ENCODE data around the gene OSER1. TPM values are rescaled to one million over a fixed set of nuclear protein-coding genes. Genes with fewer than 3 reads are reported as not detected.

The OSER1 gene
- total RNA-seq, 1 donor from 2014 or later = 18.1 TPM

DNA sequence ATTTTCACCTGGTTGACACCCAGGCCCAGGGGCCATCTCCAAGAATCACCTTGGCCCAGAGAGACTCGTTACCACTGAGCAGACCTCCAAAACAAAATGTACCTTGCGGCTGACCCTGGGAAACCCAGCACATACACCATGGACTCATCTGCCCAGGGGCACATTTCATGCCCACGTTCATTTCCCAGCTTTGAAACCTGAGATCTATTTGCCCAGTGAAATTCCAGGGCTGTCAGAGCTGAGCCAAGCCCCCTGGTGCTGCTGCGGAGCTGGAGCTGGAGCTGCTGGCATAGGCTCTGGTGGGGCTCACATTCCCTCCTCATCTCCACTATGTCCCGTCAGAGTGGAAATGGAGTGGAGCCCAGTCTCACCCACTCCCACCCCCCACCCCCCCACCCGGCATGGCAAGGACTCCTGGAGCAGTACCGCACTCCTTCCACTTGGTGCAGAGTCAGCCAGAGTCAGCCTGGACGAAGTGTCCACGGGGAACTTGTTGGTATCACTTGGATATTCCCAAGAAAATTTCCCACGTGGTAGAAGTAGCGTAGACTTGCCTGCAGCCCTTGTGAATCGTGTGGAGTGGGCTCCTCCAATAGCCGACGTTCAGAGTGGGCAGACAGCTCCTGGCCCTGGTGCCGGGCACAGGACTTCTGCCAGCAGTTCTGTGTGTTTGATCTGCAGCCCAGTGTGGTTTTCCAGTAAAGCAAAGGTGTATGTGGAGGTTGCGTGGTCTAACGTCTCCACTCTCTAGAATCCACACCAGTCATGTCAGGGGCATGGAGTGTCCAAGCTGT is 18.1 kb upstream of the OSER1 start:
- intact Hi-C loops (cut with micrococcal nuclease) = no loop called here

DNA sequence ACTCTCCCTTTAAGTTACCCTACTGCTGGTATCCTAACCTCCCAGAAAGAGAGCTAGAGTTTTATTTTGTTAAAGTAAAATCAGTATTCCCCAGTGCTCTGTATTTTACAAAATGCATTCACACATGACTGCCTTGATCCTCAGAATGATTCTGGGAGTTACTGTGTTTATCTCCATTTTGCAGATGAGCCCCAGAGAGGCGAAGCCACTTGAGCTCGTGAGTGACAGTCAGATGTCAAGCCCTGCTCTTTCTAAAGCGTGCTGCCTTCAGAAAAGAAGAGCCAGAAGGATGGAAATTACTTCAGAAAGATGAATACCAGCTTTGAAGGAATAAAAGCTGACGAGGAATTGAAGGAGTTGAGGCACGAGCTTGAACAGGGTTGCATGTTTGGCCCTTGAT is 14.1 kb upstream of the OSER1 start:
- intact Hi-C loops (cut with micrococcal nuclease) = no loop called here

DNA sequence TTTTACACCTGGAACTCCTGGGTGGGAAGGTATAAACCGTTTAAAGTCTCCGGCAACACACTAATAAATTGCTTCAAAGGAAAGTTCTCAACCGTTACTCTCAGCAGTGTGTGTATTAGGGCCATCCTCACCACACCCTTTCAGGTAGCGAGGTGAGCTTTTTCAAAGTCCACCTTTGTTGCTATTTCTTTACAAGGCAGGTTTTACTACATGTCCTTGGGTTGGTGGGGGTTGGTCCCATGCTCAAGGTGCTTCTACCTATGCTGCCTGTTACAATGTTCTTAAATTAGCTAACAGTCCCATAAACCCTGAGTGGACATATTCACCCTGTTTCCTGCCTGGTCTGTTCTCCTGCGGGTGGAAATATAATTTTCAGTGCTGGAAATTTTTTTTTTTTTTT is 13.2 kb upstream of the OSER1 start:
- intact Hi-C loops (cut with micrococcal nuclease) = no loop called here

DNA sequence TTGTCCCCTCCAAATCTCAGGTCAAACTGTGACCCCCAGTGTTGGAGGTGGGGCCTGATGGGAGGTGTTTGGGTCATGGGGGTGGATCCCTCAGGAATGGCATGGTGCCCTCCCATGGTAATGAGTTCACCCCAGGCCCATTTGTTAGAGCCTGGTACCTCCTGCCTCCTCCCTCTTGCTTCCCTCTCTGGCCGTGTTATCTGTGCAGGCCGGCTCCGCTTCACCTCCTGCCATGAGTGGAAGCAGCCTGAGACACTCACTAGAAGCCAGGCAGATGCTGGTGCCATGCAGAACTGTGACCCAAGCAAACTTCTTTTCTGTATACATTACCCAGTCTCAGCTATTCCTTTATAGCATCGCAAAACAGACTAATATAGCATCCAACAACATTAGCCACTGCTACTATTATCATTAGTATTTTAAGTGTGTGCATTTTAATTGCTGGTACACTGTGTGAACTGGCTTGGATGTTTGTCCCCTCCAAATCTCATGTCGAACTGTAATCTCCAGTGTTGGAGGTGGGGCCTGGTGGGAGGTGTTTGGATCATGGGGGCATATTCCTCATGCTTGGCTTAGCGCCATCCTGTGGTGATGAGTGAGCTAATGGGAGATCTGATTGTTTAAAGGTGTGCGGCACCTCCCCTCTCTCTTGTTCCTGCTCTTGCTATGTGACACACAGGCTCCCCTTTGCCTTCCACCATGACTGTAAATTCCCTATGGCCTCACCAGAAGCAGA is 12.2 kb upstream of the OSER1 start:
- intact Hi-C loops (cut with micrococcal nuclease) = no loop called here

DNA sequence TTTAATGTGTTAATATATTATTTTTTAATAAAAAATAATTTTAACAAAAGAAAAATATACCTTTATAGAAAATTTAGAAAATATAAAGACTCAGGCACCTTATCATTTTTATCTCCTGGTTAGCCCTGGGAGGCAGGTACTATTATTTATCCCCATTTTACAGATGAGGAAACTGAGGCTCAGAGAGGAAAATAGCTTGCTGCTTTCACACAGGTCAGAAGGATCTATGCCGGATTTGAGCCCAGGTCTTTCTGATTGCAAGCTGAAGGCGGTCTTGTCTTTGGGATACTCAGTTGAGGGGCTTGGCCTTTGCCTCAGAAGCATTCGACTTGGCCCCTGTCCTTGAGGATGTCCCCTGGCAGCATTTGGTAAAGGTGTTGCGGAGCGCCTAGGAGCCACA is 11.5 kb upstream of the OSER1 start:
- intact Hi-C loops (cut with micrococcal nuclease) = no loop called here

DNA sequence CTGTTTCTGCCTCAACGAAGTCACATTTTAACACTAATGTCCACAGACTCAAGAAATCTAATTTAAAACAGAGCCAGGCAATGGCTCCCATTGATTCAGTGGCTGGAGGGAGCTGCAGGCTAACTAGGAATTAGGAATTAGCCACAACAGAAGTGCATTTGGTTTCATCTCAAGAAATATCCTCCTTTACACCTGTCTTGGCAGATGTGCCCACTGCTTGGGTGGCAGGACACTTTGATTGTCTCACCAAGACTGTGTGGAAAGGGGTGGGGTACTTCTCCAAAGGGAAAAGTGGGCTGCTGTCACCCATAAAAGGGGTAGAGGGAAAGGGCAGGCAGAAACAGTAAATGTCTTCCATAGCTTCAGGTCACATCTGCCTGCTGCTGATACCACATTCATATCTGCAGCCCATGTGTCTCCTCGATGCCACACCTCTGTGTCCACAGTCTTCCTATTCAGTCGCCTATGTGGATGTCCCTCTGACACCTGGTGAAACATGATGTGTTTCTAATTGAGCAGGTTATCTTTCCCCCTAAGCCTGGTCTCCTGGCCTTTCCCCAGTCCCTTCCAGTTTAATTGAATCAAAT is 10.9 kb upstream of the OSER1 start:
- intact Hi-C loops (cut with micrococcal nuclease) = no loop called here

DNA sequence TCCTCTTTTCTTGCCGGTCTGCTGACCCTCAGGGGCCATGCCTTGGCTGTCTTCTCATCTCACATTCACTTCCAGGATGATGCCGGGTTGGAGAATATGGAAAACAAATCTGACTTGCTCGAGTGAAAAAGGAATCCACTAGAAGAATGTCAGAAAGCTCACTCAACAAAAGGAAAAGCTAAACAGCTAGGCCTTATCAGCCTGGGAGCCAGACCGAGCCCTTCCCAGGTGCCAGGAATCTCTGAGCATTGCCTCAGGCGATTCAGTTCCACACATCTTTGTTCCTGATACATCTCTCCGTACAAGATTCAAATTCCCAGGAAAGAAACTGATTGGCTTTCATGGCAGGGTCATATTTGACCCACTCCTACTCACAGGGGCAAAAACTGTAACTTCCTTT is 9.2 kb upstream of the OSER1 start:
- intact Hi-C loops (cut with micrococcal nuclease) = loop anchor here (2.0 to 10.0 kb wide), 5 partner anchors 241 to 1575 kb away; partner anchors contain the start of genes DNTTIP1, TOMM34, WFDC3 and YWHAB

DNA sequence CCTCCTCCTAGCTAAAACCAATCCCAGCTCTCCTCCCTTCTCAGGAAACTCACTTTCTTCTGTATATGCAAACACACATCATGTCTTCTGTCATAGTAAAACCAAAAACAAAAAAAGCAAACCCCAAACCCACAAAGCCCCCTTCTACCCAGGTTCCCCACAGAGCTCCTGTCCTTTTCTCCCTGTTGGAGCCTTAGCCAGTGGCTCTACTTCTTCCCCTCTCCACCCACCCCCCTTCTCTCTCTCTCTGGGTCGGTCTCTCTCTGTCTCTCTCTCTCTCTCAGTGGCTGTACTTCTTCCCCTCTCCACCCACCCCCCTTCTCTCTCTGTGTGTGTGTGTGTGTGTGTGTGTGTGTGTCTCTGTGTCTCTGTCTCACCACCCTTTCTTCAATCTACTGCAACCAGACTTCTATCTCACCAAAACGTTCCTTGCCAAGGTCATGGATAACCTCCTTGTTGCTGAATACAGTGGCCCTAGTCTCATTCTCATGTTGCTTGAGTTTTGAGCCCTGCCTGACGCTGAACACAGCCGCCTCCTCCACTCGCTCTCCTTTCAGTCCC is 8.7 kb upstream of the OSER1 start:
- intact Hi-C loops (cut with micrococcal nuclease) = loop anchor here (2.0 to 10.0 kb wide), 5 partner anchors 242 to 1576 kb away; partner anchors contain the start of genes DNTTIP1, TOMM34, WFDC3 and YWHAB

DNA sequence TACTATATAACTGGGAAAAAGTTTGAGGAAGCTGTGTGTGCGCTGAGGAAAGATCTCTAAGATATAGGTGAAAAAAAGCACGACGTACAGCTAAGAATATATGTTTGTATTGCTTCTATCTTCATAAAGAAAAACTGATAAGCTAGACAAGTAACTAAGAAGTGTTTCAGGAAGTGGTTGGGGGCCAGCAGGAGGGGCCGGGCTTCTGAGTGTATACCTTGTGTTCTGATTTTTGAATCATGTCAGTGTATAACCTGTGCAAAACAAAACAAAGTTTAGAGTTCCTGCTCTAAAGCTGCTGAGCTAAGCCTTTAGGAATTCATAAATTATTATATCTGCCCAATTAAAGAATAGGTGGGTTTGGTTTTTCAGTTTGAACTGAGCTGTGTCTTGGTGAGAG is 7.9 kb upstream of the OSER1 start:
- intact Hi-C loops (cut with micrococcal nuclease) = loop anchor here (1.0 to 10.0 kb wide), 6 partner anchors 54 to 1576 kb away; partner anchors contain the start of genes DNTTIP1, TOMM34, WFDC3 and YWHAB

DNA sequence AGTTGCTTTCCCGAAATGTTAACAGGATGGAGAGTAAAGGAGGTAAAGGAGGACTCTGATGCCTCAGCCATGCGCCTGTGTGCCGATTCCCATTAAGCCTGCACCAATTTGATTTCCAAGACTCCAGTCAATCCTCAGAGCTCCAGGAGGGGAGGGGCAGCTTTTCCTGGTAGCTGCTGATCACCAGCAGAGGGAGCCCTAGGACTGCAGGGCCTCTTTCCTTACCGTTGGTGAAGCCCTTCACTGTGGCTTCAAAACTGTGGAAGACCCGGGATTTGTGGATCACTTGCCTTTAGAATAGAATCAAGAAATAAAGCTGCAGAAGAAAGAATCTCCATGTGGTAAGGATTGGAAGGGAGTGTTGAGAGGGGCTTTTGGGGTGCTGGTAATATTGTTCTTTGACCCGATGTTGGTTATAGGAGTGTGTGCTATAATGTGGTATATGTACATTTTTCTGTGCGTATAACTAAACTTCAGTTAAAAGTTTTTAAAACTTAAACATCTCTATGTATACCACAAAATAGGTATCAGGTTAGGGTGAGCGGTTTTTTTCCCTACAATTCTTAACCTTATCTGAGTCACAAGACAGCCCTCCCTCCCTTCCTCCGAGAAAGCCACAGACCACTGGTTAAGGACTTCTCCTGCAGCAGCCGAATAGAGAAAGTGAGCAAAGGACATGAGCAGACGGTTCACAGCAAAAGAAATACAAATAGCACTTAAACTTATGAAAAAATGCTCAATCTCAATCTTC is 6.9 kb upstream of the OSER1 start:
- intact Hi-C loops (cut with micrococcal nuclease) = loop anchor here (1.0 to 10.0 kb wide), 8 partner anchors 55 to 1577 kb away; partner anchors contain the start of genes DNTTIP1, FITM2, TOMM34 and WFDC3

DNA sequence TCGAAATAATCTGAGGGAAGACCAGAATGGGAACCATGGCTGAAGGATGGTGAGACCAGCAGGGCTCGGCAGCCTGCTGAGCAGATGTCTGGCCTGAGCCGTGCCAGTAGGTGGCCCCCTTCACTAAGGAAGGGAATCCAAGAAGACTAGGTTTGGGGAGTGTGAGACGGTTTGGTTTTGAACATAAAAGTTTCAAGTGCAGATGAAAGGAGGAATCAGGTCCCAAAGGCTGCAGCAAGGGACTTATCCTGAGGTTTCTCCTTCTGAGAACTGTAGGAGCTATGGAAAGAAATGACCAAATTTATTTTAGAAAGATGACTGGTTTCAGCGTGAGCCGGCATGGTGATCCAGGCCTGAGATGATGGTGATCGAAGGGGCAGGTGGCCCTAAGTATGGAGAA is 4.6 kb upstream of the OSER1 start:
- intact Hi-C loops (cut with micrococcal nuclease) = loop anchor here (1.0 to 10.0 kb wide), 6 partner anchors 307 to 1580 kb away; partner anchors contain the start of genes DNTTIP1, SERINC3, TOMM34 and WFDC3

DNA sequence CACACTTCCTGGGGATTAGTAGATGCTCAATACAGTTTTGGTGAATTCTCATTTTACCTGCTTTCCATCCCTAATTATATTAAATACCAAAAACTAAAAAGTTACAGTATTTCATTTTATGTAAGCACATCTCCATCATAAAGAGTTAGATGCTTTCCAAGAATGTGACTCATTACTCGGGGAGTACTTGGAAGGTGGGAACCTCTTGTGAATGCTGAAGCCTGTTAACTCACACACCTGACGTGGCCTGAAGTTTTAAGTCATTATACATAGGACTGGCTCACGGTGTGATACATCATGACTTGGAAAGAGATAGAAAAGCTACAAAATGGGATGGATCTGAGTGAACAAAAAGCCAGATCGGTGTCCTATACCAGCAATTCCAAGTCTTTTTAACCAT is 2.2 kb upstream of the OSER1 start:
- intact Hi-C loops (cut with micrococcal nuclease) = loop anchor here (5.0 to 10.0 kb wide), 5 partner anchors 265 to 1582 kb away; partner anchors contain the start of genes DNTTIP1, IFT52, SRSF6 and TTPAL

DNA sequence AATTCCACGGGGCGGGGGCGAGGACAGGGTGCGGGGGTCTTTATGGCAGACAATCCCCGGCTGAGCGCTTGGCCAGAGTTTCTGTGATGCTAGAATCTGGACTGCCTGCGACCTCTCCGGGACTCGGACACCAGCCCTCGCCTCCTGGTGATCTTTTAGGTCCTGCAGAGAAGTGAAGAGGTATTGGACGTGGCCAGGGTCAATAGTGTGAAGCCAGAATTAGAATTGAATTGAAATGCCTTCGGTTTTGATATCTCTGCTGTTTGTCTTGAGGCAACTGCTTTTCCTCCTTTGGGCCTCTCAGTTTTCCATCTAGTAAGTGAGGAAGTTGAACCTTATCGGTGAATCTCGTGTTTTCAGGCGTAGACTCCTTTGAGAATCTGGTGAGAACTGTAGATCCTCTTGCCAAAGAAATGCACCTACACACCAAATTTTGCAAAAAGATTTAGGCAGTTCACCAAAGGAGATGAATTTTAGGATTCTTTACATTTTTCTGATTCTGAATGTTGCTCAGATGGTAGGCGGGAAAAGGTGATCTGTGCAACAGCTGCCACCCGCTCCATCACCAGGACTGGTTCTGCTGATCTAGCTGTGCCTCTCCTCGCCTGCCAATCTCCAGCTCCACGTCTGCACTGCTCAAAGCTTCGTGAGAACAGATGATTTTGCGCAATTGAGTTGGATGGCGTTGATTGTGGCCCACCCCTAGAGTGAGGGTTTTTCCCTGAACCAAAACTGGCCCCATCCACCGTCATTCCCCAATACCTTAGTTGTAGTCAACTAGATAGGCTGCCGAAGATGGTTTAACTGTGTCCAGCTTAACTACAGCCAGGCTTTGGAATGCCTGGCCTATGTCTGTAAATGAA is 837 bp upstream of the OSER1 start:
- intact Hi-C loops (cut with micrococcal nuclease) = loop anchor here (1.0 to 10.0 kb wide), 6 partner anchors 100 to 1583 kb away; partner anchors contain the start of genes DNTTIP1, FITM2, IFT52 and SRSF6

DNA sequence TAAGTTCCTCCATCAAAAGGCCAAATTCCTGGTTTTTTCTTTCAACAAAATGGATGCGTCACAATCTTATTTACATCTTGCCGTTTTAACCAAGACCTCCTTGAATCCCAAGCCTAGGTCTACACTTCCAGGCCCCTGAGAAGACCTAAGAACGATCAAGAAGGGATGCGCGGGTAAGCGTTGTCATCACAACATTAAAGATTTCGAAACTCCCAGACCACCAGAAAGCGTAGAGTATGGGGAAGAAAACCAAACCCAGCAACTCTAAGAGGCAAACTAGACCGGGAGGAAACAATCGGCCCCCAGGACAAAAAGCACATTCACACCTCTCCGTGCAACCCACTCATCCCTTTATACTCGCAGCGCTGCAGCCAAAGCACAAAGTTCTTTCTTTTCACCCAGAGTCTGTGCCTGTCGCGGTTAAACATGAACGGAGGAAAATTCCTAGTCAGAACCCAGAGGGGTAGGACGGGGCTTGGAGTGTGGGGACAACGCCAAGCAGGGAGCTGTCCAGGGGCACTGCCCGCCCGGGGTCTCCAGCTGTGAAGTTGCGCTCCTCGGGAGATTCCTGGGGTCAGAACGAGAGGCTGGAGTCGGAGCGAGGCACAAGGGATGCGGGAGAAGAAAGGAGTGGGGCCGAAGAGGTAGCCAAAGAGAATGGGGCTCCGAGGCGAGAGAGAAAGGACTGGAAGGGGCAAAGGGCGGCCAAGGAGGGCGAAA is 725 bp downstream of the OSER1 start:
- intact Hi-C loops (cut with micrococcal nuclease) = loop anchor here (1.0 to 10.0 kb wide), 6 partner anchors 11 to 1585 kb away; partner anchors contain the start of genes DNTTIP1, IFT52, SRSF6 and TTPAL

DNA sequence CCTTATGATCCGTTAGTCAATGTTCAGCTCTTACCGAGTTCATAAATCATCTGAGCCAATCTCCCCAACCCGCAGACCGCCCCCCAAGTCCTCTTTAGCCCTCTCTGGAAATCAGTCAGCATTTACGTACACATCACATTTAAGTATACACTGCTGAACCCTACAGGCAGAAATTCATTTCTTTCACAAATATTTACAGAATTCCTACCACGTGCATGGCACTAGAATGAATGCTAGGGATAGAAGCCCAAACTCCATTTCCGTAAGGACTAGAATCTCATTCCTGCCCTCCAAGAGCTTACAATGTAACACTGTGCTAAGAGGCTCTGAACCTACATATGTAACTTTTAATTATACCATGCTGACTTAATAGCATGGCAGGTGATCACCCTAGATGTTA is 1.8 kb downstream of the OSER1 start:
- intact Hi-C loops (cut with micrococcal nuclease) = no loop called here

DNA sequence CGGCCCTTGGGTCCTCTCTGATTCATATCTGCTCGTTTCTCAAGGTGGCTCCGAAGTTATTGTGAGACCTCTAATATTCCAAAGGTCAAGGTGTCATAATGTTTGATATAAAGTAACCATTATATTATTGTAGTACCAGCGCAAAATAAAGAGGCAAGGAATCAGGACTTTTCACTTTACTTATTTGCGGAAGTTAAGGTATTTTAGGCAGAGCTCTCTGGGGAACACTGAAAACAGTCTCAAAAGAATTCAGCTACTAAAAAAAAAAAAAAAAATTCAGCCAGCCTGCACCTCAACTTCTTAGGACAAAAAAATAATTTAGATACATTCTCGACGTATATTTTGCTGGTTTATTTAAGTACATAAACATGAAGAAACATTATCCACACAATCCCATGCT is 2.4 kb downstream of the OSER1 start:
- intact Hi-C loops (cut with micrococcal nuclease) = no loop called here

DNA sequence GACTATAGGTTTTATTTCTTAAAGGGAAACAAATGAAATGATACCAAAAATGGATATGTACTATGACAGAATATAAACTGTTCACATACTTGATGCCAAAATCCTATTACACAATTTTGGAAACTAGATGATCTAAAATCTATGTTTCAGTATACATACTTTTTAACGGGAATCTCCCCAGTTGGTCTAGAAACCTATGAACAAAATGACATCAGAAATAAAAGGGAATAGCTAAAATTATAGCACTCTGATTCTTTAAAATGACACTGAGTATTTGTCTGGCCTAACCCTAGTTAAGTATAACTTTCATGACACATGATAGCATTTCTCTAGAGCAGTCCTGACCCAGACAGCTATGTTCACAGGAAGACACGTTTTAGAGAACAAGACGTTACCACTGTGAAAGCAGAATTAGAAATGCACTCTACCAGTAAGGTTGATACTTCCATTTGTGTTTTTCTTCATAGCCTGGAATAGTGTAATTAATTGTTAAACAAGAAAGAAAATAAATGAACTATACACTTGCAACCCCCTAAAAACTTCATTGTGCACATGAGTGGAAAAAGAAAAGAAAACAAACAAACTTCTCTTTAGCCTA is 3.3 kb downstream of the OSER1 start:
- intact Hi-C loops (cut with micrococcal nuclease) = no loop called here

DNA sequence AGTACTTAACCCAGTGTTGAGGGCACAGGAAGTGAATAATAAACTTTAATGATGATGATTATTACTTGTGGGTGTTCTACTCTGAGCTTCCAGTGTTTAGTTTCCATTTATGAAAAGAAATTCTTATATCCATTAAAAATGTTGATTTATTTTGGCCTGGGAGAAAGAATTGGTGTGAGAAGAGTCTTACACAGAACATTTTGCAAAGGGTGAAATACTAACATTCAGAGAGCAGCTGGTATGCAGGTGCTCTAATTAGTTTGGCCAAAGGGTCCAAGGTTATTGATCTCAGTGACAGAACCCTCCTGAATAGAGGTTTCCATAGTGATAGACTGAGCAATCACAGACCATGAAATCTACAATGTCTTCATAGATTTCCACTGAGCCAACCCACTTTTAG is 4.4 kb downstream of the OSER1 start:
- intact Hi-C loops (cut with micrococcal nuclease) = no loop called here

All from T-helper 2 cell treated with Interferon-gamma antibody and Interleukin-4, amounts not matched to agents 100 ng/mL and 5 ng/mL, for 36 hours (primary cell).